Activated T-cell treated with anti-CD3 and anti-CD28 coated beads for 24 hours (primary cell): ENCODE measurements around the gene SEMA3F.

Experiments used
- DNase-seq: peaks from one replicate; pipeline ENCODE4 v3.0.0-alpha.2; 2020; ENCODE audit warnings: low read depth

SEMA3F gene

DNA sequence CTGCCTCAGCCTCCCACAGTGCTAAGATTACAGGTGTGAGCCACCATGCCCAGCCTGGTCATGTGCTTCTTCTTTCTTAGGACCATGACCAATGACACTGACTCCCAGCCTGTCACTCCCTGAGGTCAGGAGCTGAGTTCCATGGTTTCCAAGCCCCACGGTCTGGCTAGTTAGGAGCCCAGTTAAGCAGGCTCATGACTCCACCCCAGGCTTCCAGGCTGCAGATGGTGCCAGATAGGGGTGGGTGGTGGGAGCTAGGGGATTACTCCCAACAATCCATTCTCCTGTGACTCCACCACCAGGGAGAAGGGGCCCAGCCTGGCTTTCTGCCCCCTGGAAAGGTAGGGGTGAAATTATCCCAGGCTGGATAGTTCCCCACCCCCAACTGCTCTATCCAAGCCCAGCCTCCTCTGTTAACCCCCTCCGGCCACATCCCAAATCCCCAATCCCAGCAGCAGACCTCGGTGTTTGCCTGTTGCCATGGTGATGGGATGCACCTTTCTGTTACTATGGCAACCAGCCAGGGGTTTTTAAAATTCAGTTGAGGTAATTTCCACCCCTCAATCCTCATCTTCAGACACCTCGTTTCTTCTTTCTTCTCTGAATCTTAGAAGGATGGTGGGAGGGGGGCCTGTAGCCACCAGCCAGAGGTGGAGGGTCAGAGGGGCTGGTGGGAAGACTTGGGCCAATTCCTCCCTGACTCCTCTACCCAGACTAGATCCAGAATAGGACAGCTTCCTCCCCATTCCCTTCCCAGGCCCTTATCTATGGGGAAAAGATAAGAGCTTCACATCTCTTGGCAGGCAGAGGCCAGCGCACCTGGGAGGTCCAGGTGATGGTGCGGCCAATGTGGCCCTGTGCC lies 22.5 kb upstream of the SEMA3F start:
- DNase-seq = no peak

DNA sequence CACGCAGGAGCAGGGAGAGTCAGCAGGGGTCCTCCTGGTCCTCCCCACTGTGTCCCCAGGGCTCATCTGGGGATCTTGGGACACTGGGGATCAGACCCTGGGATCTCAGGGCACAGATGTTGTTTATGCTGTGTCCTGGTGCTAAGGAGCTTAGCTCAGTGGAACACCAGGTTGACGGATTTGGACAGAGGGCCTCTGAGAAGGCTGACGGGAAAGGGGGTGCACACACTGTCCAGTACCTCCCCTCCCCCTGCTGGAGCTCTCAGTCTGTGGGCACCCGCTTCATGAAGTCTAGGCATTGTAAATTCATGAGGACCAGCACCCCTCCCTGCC lies 21.9 kb upstream of the SEMA3F start:
- DNase-seq = no peak

DNA sequence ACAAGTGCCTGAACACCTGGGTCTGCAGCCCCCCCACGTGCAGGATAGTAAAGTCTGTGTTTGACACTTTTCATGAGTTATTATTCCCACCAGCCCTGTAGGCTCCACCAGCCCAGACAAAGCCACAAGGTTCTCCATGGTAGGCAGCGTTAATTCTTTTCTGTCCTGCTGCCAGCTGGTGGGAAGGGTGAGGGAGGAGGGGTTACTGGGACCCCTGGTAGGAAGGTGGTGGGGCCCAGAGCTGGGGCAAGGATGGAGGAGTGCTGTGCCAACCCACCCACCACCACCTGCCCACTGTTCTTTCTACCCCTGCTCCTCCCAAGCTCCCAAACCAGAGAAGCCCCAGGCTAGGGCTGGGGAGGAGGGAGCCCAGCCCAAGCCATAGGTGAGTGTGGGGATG lies 20.8 kb upstream of the SEMA3F start:
- DNase-seq = no peak

DNA sequence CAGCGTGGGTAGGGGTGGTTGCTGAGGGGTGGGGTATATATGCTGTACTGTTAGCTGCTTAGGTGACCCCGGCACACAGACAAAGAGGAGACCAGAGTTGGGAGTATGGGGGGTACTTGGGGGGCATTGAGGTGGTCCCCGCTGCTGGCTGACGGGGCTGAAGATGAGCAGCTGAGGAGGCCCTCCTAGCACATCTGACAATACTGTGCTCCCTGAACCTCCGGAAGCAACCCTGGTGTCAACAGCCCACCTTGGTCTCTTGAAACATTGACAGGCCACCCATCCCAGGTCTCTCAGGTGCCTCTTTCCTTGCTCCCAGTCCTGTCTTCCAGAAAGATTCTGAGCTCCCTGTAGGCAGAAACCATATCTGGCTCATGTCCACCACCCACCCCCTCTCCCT lies 19.2 kb upstream of the SEMA3F start:
- no peak for DNase-seq

DNA sequence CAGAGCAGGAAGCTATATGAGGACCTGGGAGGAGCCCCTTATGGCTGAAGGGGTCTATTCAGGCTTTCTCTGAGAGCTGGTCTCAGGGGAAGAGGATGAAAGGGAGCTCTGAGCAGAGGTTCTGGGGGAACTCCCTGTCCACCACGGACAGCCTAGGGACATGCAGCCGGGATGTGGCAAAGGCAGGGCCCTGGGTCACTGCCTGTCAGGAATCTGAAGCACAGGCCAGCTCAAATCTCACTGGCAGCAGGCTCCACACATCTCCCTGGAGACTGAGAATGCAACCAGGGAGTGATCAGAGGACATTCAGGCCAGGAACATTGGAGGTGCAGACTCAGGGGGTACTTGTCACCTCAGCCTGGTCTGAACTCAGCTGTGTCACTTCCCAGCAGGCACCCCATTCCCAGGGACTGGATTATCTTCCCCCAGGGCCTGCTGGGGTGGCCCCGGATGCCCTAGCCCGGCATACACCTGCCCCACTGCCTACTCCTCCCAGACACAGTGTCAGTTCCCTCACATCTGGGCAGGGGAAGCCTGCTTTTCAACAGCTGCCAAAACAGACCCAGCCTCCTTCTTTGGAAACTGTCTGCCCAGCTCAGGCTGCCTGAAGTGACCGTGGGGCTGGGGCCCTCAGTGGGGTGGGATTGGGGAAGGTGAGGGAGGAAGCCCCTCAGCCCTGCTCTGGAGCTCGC lies 18.3 kb upstream of the SEMA3F start:
- DNase-seq = no peak

DNA sequence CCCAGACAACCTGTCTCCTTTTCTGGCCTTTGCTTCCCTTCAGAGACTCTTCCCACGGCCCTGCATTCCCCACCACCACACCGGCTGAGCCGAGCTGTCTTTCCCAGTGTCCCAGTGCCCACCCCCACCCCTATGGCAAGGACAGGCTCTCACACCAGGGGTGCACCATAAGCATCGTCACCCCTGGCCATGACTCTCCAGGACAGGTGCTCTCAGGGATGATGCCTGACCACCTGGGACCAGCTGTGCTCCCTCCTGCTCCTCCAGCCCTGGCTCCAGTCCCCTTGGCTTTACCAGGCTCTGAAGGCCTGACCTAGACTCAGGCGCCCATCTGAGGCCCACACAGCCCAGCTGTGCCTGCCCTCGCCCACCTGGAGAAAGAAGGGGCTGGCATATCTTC lies 17.6 kb upstream of the SEMA3F start:
- no peak for DNase-seq

DNA sequence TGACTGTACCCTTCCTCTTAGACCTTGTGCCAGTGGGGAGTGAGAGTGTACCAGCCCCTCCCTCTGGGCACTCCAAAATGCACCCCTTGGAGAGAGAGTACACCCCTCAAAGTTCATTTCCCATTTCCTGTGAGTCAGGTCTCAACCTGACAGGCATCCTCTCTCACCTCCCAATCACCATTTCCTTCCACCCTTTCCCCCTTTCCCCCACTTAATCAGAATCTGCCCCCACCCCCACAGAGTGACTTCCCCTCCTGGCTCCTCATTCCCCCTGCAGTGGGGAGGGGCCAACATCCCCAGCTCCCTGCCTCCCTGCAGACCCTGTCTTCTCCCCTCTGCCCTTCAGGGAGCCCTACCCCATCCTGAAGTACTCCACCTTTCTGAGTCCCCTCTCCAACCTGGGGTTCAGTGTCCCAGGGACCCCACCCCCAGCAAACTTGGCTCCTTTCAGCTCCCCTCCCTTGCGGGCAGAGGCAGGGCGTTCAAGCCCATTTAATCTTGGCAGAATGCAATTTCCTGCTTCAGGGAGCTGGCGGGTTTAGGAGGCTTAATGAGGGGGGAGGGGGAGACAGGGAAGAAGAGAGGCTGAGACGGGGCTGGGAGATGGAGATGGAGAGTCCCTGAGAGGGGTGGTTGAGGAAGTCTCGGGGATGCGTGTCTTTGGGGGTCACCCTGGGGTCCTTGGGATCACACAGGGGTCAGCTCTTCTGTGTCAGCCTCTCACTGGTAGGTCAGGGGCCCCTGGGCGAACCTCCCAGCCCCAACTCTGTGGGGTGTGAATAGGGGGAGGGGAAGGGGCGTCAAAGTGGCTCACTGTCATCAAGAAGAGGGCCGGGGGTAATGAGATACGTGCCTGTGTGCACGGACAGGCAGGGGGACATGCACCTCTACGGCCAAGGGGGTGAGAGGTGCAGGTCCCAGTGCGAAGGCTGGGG lies 16.6 kb upstream of the SEMA3F start:
- no peak for DNase-seq

DNA sequence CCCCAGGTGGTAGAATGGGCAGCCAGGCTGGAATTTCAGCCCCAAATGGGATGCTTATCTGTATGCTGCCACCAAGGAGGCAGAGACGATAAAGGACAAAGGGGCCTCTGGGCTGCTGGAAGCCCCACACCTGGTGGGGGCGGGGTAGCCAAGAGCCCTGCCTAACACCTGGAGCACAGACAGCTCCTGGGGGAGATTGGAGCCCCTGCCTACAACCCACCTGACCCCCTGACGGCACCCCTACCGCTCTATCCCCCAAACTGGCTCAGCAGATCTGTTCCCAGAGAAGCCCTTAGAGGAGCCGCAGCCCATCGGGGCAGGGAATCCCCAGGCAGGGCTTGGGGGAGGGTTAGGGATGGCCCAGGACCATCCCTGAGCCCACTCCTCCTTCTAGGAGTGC lies 15.8 kb upstream of the SEMA3F start:
- DNase-seq = no peak

DNA sequence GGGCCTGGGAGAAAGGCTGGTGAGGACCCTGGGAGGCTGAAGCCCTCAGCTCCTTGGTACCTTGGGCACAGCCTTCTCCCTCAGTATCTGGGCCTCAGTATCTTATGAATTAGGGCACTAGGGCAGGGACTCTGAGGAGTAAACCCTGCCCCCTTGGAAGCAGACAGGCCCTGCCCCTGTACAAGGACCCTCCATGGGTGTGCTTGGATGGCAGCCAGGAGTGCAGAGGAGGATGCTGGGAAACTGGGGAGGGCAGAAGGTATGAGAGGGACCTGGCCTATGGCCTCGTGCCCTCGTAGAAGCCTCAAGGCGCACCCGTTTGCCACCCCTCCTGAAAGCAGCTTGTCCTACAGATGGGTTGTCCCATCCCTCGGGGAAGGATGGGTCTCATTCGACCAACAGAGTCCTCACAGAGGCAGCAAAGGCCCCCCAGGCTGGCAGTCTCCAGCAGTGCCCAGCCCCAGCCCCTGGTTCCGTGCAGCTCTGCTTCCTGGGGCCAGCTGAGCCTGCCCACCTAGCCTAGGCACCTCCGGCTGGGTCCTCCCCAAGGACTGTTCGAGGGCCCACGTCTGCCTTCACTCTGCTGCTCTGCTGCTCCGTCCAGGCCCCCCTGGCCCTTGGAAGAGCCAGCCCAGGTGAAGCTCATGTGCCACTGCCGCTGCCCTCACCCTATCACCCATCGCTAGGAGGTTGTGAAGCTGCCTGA lies 15.3 kb upstream of the SEMA3F start:
- no peak for DNase-seq

DNA sequence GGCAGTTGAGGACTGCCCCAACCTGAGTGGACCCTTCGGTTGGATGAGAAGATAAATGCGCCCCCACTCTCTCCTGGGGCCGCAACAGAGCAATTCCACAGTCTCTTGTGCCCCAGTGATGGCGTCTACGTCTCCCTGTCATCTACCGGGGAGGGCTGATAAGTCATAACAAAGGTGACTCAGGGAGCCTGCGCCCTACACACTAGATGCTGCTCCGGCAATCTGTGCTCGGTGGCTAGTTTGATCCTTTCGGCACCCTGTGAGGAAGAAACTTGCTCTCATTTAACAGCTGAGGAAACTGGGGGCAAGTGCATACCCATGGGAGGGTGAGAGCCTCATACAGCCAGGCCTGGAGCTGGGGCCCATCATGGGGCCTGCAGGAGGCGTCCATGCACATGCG lies 14.1 kb upstream of the SEMA3F start:
- no peak for DNase-seq

DNA sequence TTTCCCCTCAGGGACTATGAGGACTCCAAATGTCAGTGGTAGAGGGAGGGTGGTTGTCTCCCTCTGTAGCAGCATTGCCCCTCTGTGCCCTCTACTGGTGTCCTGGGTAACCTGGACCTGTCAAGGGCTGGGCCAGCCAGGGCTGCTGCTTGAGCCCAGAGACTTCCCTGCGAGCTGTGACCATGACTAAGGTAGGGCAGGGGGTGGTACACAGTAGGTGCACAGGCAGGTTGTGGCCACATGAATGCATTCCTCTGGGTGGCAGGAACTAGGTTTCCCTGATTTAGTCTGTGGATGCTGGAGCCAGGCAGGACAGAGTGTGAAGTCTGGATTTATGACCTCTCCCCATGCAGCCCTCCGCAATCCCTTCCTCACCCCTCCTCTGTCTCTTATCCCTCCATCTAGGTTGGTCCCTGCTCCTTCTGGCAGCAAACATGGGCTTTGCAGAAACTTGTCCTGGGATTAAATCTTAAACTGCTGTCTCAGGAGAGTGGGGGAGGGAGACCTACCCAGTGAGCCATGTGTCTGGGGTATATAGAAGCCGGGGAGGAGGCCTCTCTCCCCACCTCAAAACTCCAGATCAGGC lies 8.7 kb upstream of the SEMA3F start:
- no peak for DNase-seq

DNA sequence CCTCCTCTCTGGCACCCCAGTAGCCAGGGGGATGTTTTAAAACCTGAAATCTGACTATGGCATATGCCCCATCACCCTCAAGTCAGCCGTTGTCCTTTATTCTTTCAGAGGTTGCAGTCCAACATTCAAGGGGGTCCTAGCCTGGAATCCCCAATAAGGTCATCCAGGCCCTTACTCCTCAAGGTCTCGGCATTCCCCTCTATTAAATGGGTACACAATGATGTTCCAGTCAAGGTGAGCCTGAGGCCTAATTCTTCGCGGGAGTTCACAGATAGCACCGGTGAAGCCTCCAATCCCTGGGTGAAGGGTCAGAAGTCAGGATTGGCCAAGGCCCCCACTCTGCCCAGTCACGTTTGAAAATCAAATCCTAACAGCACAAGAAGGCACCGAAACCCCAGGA lies 8.1 kb upstream of the SEMA3F start:
- DNase-seq = no peak

DNA sequence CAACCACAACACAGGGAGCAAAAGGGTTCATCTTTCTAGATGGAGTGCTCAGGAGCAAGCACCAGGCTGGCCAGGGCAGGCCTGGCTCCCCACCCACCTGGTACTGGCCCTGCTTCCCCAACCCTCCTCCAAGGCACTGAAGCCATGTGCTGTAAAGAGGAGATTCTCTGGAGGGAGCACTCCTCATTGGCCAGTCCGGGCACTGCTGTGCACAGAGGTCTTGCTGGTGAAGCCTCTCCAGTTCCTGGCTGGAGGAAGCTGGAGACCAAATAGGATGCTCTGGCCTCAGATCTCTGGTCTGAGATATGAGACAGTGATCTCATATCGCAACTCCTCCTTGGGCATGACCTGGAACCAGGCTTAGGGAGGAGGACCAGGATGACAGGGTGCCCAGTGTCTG lies 7.7 kb upstream of the SEMA3F start:
- DNase-seq = no peak

DNA sequence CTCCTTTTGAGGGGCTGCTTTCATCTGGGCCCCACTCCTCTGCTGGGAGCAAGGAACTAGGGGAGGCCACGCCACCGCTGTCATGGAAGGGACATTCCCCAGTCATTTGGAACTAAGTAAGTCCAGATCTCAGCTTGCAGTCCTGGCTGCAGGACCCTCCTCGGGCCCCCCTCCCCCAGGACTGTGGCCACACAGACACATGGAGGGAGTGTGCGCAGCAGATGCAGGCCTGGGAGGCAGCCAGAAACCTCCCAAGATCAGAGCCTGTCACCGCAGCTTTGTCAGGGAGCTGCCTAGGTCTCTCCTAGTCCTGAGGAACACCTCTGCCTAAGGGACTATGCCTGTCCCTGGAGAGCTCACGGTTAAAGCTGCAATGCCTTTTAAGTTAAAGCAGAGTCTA lies 7.3 kb upstream of the SEMA3F start:
- no peak for DNase-seq

DNA sequence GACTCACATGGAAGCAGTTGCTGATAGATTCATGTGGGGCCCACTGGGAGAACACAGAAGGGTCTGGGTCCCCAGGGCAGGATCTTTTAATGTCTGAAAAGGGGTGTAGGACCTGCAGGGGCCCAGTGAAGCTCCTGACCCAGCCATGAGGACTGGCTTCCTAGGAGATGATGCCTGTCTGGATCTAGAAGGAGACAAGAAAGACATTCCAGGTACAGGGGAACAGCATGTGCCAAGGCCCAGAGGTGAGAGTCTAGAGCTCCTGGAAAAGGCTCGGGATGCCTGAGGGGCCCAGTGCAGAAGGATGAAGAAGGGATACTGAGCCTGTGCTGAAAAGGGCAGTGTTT lies 4.7 kb upstream of the SEMA3F start:
- DNase-seq = no peak

DNA sequence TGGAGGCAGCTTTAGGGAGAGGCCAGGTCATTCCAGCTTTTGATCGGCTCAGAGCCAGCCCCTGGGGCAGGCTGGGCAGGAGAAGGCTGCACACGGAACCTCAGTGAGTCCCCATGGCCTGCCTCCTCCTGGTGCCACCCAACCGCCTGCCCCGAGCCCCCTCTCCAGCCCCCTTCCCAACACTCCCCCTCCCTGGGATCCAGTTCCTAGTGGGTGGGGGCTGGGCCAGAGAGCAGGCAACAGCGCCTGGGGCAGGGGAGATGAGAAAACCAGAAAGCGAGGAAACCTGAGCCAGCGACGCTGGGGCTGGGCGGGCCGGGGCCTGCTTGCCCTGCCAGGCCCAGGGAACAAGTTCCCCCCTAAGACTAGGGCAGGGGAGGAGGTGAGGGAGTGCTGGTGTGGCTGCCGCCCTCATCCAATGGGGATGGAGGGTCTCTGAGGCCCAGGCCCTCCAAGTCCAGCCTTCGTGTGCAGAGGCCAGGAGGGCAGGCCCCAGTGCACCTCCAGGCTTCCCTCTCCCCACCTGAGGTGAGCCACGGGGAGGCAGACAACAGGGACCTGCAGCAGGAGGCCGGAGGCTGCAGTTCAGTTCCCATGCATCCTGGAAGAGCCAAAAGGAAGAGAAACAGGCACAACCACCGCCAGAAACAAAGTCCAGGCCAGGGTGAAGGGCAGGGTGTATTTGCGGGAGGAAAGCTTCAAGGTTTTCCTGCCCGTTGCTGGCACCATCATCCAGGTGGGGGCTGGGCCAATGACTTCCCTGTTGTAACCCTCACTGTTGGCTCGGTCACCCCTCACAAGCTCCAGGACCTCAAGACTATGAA lies 4.0 kb upstream of the SEMA3F start:
- DNase-seq = no peak

DNA sequence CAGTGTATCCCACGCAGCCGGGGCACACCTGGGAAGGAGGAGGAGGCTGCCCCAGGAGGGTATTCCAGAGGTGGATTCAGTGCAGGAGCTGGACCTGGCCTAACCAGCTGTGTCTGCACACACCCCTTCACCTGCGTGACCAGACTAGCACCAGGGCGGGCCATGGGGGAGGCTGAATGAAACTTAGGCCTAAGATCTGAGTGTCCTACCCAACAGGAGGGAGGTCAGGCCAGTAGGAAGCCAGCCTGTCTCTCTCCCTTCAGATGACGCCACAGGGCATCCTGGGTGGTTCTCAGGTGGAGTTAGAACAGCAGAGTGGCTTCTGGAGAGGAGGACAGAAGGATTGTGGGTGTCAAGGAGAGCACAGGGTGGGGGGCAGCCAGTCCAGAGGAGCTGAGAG lies 3.4 kb upstream of the SEMA3F start:
- no peak for DNase-seq

DNA sequence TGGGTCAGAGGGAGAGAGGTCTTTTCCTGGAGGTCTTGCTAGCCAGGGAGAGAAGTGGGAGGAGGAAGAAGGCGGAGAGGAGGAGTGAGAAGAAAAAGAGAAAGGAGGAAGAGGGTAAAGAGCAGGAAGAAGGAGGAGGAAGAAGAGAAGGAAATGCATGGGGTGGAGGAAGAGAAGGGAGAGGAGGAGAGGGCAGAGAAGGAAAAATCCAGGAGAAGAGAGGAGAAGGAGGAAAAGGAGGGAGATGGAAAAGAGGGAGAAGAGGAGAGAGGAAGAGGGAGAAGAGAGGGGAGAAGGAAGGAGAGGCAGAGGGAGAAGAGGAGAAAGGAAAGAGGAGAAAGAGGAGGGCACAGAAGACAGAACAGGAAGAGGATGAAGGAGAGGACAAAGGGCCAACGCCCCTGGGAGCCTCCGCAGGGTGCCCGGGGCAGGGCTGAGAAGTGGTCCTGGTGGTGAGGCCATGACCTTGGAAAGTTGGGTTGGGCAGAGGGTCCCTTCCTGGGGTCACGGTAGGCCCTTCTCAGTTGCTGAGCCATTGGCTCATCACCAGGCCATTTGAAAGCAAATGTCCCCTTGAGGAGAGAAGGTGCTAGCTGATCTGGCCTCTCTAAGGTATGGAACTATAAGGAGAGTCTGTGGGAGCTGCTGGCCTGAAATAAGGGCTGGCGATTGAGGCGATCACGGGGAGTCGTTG lies 1.2 kb upstream of the SEMA3F start:
- no peak for DNase-seq

DNA sequence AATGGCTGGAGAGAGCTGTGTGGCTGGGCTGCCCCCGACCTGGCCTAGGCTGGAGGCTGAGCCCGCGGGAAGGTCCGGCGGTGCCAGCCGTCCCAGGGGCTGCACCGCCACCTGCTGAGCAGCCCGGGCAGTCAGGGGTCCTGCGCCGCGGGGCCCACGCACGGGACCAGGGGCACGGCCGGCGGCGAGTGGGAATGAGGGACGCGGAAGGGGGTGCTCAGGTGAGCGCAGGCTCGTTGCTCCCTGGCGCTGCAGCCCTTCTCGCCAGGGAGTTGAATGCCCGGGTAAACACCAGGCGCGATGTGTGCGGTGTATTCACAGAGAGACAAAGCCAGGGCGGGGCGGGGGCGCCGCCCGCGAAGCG lies 666 bp upstream of the SEMA3F start:
- DNase-seq = no peak

DNA sequence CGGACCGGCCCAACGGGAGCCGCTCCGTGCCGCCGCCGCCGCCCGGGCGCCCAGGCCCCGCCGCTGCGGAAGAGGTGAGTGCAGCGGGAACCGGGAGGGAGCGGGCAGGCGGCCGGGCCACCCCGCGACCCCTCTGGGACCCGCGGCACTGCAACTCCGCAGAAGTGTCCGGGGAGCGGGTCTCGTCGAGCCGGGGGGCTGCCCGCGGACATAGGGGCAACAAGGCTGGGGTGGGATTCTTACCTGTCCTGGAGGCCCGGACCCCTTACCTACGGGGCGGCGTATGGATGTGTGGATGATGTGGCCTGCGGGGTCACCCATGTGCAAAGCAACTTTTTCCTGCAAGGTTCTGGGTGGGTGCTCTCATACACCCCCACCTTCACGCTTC lies 361 bp downstream of the SEMA3F start:
- no peak for DNase-seq

DNA sequence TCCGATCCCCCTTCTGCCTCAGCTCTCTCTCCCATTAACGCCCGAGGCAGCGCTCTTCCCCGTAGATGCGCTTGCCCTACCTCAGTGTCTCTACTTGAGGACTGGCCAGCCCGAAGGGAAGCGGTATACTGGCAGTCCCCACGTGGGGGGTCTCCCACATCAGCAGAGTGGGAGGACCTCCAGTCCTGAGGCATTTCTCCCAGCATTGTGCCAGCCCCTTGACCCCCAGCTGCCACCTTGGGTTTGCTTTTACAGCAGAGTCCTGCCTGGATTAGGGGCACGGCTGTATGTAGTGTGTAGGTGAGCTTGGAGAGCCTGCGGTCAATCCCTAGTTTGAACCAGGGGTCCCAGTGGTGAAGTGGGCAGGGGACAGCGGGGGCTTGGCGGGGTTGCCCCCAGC lies 767 bp downstream of the SEMA3F start:
- no peak for DNase-seq
